MG63 (cell line): ENCODE measurements around the gene RAD51. TPM values are rescaled to one million over a fixed set of nuclear protein-coding genes. Genes with fewer than 3 reads are reported as not detected.

Experiments used
- DNase-seq: peaks from one replicate; pipeline ENCODE4 v3.0.0-alpha.2; 2020
- H3K27me3 ChIP-seq: fragments of 250-450 bp; sonication (Bioruptor Pico); 2 replicates; pipeline ENCODE4 v1.5.1; 2020; ENCODE audit warnings: mild to moderate bottlenecking, moderate library complexity
- H3K36me3 ChIP-seq: fragments of 250-450 bp; sonication (Bioruptor Pico); 2 replicates; pipeline ENCODE4 v1.5.1; 2020; ENCODE audit warnings: mild to moderate bottlenecking, moderate library complexity
- H3K4me3 ChIP-seq: fragments of 250-450 bp; sonication (Bioruptor Pico); 2 replicates; pipeline ENCODE4 v1.5.1; 2020; ENCODE audit warnings: mild to moderate bottlenecking, moderate library complexity
- H3K9me3 ChIP-seq: fragments of 250-450 bp; sonication (Bioruptor Pico); 2 replicates; pipeline ENCODE4 v1.5.1; 2020; ENCODE audit warnings: mild to moderate bottlenecking, moderate library complexity
- total RNA-seq: library from RNA; depleted of rRNA; stranded (reverse); fragments of >200 nt; shearing (Covaris generic); gene quantifications from 2 replicates; pipeline ENCODE4 v1.2.3, GENCODE V29; 2014; ENCODE audit warnings: low replicate concordance; rRNA removed

Gene RAD51
- total RNA-seq, 1 experiment from 2014 or later: 16.9 TPM

DNA sequence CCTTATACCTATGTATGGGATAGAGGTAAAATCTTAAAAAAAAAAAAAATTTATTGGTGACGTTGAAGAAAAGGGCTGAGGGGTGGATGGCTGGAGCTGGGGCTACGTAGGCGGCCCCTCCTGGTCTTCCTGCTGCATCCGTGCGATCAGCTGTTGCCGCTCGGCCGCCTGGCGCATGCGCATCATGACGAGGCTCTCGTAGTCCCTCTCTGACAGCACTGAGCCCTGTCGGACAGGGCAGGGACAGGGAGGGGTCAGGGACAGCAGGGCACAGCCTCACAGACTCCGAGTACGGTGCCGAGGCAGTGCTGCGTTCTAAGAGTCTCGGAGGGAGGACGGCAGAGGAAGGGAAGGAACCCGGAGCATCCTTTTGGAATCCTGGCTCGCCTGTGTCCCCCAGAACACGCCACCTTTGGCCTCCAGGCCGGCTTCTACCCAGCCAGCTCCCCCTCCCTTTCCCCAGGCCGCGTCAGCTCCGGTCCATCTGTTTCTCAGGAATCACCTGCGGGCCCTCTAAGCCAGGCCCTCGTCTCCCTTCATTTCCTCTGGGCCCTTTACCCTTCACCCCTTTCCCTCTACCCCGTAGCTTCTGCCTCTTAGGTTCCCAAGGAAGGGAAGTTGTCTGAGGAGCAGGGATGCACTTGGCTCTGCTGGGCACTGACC is 73.0 kb downstream of the RAD51 start:
- H3K27me3 ChIP-seq: no peaks in the 10 kb centered on the region
- no peaks in the 10 kb centered on the region for H3K9me3 ChIP-seq
- peaks cover 5% of the 10 kb centered on the region; the same call in 1 of the 2 replicates for H3K36me3 ChIP-seq
- no peak overlapping the region for H3K4me3 ChIP-seq
- DNase-seq: no peak

DNA sequence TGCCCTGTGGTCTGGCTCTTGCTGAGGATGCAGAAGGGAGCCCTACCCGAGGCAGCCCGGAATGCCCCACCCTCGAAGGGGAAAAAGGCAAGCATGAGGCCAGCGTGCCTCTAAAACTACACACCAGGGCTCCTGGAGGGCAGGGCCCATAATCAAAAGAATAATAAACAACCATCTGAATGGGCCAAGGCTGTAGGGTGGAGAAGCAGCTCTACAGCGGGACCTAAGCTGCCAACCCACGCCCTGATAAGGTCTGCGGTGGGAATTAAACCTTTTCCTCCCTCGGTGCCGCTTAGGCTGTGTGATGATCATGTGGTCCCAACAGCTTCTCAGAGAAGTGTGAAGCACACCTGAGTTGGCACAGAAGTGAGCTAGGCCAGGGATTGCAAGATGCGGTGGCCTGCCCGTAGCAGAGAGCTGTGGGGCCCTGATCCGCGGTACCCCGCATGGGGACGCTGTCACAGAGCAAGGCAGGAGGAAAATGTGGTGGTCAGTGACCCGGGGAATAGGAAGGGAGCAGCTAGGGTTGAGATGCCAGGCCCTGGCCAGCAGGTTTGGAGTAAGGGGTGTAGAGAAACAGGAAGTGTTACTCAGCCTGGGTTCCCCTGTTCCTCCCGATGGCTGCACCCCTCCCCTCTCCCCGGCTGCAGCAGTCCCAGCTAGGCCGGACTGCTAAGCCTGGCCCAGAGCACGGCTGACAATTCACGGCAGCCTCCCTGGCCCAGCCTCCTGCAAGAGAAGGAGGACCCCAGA is 73.7 kb downstream of the RAD51 start:
- DNase-seq: peak; percentile 74

DNA sequence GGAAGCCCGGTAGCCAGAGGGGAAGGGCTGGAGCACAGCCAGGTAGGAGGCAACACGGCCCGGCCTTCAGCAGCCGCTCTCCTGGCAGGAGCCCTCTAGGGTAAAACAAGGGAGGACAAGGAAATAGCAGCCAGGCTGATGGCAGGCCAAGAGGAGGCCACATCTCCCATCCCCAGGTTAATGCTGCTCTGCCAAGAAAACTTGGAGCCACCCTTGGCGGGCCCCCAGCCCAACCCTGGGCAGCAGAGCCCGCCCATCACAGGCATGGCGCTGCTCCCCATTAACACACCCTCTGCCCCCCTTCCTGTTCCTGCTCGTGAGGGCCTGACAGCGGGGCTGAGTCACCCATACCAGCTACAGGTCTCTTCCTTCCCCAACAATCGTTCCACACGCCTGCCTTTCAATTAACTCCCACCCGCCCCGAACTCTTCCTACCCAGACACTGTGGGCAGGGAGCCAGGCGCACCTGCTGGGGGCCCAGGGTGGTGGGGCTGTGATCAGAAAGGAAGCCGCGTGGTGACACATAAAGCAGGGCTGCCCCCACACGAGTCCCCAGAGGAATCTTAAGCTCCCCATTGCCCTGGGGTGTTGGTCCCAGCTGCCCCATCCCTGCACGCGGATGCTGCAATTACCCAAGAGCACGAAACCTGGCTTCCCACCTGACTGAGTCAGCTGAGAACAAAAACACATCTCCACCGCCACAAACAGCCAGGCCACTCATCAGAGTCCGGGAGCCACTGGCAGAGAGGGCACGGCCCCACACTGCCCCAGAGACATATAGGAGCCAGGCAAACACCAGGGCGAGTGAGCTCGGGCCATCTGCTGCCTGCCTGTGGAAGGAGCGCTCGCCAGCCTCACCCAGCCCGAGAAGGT is 74.5 kb downstream of the RAD51 start, which contains the start of gene C15orf62:
Gene C15orf62, plus strand, starts transcription at position 707 of the 873 bp plus-strand sequence. CDS start 516 bp downstream, outside the sequence.
- Histone ChIP-seq H3K36me3 (peaks cover 17% of the 10 kb centered on the region), H3K27me3 (no peaks in the 10 kb centered on the region), H3K4me3 (no peak within 1 kb of the TSS), H3K9me3 (no peaks in the 10 kb centered on the region)
- DNase-seq: peak; percentile 88

More for the DNA sequence above, 73.7 kb downstream of the RAD51 start:
- Histone ChIP-seq H3K27me3 (no peaks in the 10 kb centered on the region), H3K4me3 (no peak overlapping the region), H3K36me3 (peaks cover 10% of the 10 kb centered on the region), H3K9me3 (no peaks in the 10 kb centered on the region)

DNA sequence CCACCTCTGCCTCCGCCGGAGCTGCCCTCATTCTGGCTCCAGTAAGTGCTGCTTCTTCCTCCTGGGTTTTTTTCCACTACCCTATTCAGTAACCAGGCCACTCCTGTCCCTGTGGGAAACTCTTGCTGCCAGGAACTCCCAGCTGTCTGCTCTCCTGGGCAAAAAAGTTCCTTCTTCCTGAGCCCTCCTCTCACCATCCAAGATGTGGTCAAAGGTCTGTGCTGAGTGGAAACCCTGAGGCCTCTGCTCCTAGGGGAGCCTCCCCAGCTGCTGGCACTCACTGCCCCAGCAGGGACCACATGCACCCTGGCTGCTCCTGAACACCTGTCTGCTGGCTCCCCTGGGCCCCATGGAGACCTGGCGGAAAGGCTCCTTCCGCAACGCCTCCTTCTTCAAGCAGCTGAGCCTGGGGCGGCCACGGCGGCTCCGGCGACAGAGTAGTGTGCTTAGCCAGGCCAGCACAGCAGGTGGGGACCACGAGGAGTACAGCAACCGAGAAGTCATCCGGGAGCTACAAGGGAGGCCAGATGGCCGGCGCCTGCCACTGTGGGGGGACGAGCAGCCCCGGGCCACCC is 75.3 kb downstream of the RAD51 start:
- Histone ChIP-seq H3K36me3 (peaks cover 22% of the 10 kb centered on the region), H3K27me3 (no peaks in the 10 kb centered on the region), H3K9me3 (no peaks in the 10 kb centered on the region), H3K4me3 (no peak overlapping the region)
- no peak for DNase-seq

DNA sequence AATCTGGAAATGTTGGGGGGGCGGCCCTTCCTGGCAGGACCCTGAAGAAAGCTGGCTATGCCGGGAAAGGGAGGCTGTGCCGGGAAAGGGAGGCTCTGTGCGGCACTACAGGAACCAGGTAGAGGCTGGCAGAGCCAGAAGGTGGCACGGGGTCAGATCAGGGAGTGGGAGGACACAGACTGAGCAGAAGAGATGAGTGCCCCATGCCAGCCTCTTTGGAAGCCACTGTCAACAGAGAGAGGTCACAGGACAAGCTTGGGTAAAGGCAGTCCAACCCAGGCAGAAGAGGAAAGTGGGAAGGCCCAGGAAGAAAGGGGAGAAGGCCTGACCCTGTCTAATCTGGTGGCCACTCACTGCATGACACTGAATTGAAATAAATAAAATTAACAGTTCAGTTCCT is 76.3 kb downstream of the RAD51 start:
- no peaks in the 10 kb centered on the region for H3K27me3 ChIP-seq
- peaks cover 32% of the 10 kb centered on the region for H3K36me3 ChIP-seq
- DNase-seq: no peak
- H3K4me3 ChIP-seq: no peak overlapping the region
- no peaks in the 10 kb centered on the region for H3K9me3 ChIP-seq

DNA sequence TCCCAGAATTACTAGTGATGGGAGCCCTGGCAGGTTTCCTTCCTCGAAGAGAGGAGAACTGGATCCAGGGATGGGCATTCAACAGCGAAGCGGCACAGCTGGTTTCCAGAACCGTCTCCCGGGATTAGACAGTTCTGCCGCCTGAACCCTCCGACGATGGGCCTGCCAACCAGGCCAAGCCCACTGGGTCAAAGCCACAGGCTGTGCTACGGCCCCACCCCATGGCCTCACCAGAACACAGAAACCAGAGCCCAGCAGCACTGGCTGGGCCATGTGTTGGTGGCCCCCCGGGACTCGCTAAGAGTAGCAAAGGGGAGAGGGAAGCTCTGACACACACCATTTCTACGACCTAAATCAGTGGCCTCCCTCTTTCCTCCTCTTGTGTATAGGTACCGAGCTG is 77.0 kb downstream of the RAD51 start:
- Histone ChIP-seq H3K9me3 (no peaks in the 10 kb centered on the region), H3K4me3 (no peak overlapping the region), H3K36me3 (peaks cover 36% of the 10 kb centered on the region), H3K27me3 (no peaks in the 10 kb centered on the region)
- DNase-seq: no peak

DNA sequence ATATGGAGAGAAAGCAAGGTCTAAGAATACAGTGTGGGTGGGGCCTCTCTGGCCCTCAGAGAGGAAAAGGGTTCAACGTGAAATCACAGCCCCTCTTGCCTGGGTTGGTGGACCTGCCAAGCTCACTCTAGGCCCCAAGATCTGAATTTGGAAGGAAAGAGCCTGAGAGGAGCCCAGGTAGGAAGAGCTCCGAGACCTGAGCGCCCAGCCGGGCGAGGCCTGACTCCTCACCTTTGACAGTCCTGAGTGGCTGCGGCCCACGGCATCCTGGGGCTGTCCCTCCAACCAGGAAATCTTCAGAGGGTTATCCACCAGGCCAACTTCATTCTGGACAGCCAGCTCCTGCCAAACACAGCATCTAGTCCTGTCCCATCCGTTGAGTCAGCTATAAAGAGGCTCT is 78.5 kb downstream of the RAD51 start:
- Histone ChIP-seq H3K27me3 (no peaks in the 10 kb centered on the region), H3K4me3 (no peak overlapping the region), H3K36me3 (peaks cover 40% of the 10 kb centered on the region), H3K9me3 (no peaks in the 10 kb centered on the region)
- no peak for DNase-seq

DNA sequence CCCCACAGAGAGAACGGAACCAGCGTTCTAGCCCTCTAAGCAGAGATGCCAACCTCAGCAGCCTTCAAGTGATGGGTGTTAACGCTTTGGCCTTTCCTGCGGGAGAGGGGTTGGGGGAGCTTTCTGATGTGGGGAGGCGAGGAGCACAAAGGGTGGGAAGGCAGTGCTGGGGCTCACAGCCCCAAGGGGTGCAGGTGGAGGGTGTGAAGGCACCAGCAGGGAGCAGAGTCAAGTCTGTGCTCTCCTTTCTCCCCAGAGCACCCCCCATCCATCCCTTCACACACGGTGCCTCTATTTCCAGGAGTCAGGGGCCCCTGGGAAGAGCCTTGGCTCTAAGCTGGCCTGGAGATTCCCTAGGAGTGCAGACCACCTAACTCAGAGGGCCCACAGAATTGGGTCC is 78.9 kb downstream of the RAD51 start:
- Histone ChIP-seq H3K27me3 (no peaks in the 10 kb centered on the region), H3K4me3 (no peak overlapping the region), H3K9me3 (no peaks in the 10 kb centered on the region), H3K36me3 (peaks cover 42% of the 10 kb centered on the region)
- DNase-seq: no peak

DNA sequence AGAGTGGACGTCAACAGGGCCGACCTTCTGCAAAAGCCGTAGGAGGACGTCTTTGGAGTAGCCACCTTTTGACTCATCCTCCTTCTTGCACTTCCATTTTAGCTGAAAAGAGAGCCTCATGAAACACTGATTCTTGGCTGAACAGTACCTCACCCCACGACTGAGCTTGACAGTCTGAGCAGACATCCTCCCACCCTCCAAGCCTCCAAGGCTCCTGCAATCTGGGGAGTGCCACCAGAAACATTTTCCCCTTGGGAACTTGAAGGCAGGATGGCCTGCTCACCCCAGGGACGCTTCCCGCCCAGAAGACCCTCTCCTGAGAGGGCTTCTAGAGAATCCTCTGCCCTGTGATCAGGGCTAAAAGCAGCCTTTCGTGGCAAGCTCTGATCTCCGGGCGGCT is 80.0 kb downstream of the RAD51 start:
- Histone ChIP-seq H3K36me3 (peaks cover 44% of the 10 kb centered on the region), H3K9me3 (no peaks in the 10 kb centered on the region), H3K4me3 (no peak overlapping the region), H3K27me3 (no peaks in the 10 kb centered on the region)
- DNase-seq: no peak

DNA sequence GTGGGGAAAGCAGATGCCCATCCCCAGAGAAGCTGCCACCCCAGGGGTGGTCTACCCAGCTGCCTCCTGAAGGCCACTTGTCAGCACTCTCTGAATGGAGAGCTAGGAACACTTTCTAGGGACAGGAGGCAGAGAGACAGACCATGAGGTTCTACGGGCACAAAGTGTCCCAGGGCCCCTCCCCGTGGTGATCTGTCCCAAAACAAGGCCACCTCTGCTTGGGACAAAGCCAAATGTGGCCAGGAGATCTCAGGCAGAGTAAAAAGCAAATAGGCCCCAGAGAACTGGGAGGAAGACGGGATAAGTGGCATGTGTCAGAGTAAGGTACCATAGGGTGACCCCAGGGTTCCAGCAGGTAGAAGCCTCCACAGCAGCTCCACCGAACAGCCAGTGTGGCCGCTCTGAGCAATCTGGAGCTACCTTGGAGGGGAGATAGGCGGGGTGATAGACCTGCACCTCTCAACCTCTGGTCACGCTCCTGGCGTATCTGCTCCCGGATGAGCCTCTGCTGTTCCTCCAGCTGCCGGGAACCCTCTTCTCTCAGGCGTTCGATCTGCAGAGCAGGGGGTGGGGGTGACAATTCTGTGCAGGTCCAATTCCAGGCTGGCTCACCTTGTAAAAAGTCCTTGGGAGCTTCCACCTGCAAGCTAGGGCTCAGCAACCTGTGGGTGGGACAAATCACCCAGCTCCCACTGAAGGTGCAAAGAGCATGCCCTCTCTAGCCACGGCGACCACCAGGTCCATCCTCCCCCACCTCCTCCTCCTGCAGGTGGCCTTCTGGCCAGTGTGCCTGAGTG is 81.0 kb downstream of the RAD51 start:
- Histone ChIP-seq H3K9me3 (no peaks in the 10 kb centered on the region), H3K36me3 (peaks cover 44% of the 10 kb centered on the region), H3K27me3 (no peaks in the 10 kb centered on the region), H3K4me3 (no peak overlapping the region)
- no peak for DNase-seq

DNA sequence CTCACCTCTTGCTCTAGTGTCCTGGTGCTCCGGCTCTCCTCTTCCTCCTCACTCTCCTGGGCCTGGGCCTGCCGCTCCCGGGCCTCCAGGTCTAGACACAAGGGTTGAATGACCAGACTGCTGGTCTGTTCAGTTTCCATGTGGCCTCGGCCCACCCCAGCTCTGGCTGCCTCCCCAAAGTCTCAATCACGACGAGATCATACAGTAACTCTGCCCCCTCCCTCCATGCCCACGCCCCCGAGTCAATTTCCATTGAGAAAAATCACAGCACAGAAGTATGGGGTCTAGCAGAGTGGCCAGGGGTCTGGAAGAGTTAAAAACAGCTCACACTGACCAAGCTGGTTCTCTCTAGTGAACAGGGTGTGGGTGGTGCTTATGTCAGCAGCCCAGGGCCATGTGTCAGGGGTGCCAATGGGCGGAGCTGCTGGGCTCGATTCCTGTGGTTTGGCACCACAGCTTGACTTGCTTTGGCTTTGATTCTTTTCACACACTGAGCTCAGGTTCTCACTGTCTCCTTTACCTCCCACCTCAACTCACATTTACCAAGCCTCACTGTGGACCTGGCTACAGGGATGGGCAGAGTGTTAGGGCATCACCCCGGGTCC is 81.7 kb downstream of the RAD51 start:
- H3K36me3 ChIP-seq: peaks cover 44% of the 10 kb centered on the region
- no peak overlapping the region for H3K4me3 ChIP-seq
- DNase-seq: peak; percentile 88
- H3K9me3 ChIP-seq: no peaks in the 10 kb centered on the region
- no peaks in the 10 kb centered on the region for H3K27me3 ChIP-seq

Other genes starting within 250 kb of the RAD51 start
- 12.4 and 12.5 TPM in 2 replicates for gene CHST14, start 224.2 kb upstream of the RAD51 start, total RNA-seq
- 9.3 and 59.4 TPM in 2 replicates for gene CCDC32, start 130.1 kb upstream of the RAD51 start, total RNA-seq
- gene RPUSD2, start 125.9 kb upstream of the RAD51 start, total RNA-seq: 11.9 and 12.6 TPM in 2 replicates
- gene KNL1, start 100.9 kb upstream of the RAD51 start, total RNA-seq: 16.1 and 1,870 TPM in 2 replicates
- gene RMDN3, start 60.1 kb downstream of the RAD51 start, total RNA-seq: 43.1 and 53.4 TPM in 2 replicates
- gene GCHFR, start 68.9 kb downstream of the RAD51 start, total RNA-seq: 3.5 and 4.4 TPM in 2 replicates
- gene C15orf62, start 74.8 kb downstream of the RAD51 start, total RNA-seq: not detected in 2 replicates
- gene ZFYVE19, start 111.9 kb downstream of the RAD51 start, total RNA-seq: 6.4 and 27.8 TPM in 2 replicates
- 44.9 and 75.8 TPM in 2 replicates for gene DNAJC17, start 112.3 kb downstream of the RAD51 start, total RNA-seq
- gene PPP1R14D, start 133.5 kb downstream of the RAD51 start, total RNA-seq: not detected in 2 replicates
- gene SPINT1, start 148.9 kb downstream of the RAD51 start, total RNA-seq: not detected in 2 replicates
- gene RHOV, start 179.1 kb downstream of the RAD51 start, total RNA-seq: 0.49 TPM in 1 of 2 replicates, not detected in the other
- 14.0 and 24.8 TPM in 2 replicates for gene VPS18, start 199.3 kb downstream of the RAD51 start, total RNA-seq
- gene DLL4, start 234.2 kb downstream of the RAD51 start, total RNA-seq: not detected in 2 replicates